ENCODE data around the gene RNF112.

Gene RNF112, protein sequence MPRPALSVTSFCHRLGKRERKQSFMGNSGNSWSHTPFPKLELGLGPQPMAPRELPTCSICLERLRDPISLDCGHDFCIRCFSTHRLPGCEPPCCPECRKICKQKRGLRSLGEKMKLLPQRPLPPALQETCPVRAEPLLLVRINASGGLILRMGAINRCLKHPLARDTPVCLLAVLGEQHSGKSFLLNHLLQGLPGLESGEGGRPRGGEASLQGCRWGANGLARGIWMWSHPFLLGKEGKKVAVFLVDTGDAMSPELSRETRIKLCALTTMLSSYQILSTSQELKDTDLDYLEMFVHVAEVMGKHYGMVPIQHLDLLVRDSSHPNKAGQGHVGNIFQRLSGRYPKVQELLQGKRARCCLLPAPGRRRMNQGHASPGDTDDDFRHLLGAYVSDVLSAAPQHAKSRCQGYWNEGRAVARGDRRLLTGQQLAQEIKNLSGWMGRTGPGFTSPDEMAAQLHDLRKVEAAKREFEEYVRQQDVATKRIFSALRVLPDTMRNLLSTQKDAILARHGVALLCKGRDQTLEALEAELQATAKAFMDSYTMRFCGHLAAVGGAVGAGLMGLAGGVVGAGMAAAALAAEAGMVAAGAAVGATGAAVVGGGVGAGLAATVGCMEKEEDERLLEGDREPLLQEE

DNA sequence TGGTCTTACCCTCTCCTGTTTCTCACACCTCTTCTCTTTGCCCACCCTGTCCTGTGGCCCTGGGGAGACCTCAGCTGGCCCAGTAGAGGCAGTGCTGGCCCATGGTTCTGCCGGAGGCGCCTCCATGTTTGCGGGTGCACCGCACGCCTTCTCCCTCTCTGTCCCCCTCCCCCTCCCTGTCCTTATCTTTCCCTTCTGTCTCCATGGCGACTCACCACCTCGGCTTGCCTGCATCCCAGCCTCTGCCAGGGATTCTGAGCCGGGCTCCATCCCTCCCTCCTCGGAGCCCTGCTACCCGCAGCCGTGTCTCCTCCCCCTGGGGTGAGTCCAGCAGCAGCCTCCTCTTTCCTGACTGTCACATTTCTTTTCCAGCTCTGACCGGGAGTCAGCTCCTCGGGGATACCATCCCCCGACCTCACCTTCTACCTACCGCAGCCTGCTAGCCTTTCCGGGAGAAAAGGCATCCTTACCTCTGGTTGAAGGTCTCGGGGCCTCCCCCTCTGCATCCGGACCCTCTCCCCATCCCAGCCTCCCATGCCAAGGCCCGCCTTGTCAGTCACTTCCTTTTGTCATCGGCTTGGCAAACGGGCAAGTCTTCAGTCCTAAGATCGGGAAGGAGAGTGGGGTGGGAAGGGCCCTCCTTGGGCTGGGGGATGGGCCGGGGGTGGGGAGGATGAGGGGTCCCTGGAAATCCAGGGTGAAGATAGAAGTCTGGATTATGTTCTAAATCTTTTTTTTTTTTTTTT, at the start of gene RNF112:
Gene RNF112, plus strand, starts transcription at position 358 of the 746 bp plus-strand sequence. Its CDS starts 177 bp downstream, at position 535.
- FAIRE-seq, result no peak

DNA sequence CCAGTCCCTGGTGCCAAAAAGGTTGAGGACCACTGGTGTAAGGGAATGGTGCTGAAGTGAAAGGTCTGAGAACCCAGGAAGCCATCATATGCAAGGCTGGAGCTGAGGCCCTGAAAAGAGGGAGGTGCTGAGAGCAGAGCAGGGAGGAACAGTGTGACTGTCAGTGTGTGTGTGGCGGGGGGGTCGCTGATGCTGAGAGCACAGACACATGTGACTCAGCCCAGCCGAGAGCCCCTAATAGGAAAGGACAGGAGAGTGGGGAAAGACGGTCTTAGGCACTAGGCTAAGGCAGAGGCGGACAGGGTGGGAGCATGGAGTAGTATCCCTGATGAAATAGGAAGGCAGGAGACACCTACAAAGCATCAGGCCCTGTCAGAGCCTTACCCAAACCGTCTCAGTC, 49.7 kb upstream of the RNF112 start:
- no peak for FAIRE-seq

DNA sequence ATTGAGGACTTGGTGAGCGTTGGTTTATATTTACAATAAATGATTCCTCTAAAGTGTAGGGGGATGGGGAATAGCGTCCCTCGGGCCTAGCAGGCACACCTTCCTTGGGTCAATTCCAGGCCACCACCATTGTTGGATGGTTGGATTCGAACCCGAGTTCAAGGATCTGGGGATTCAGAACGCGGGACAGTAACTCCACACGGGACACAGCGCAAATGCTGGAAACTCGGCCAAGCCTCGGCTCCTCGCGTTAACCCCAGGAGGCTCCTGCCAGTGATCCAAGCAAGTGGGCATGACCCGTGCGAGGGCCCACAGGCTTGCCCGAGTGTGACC, 49.1 kb upstream of the RNF112 start:
- no peak for FAIRE-seq

DNA sequence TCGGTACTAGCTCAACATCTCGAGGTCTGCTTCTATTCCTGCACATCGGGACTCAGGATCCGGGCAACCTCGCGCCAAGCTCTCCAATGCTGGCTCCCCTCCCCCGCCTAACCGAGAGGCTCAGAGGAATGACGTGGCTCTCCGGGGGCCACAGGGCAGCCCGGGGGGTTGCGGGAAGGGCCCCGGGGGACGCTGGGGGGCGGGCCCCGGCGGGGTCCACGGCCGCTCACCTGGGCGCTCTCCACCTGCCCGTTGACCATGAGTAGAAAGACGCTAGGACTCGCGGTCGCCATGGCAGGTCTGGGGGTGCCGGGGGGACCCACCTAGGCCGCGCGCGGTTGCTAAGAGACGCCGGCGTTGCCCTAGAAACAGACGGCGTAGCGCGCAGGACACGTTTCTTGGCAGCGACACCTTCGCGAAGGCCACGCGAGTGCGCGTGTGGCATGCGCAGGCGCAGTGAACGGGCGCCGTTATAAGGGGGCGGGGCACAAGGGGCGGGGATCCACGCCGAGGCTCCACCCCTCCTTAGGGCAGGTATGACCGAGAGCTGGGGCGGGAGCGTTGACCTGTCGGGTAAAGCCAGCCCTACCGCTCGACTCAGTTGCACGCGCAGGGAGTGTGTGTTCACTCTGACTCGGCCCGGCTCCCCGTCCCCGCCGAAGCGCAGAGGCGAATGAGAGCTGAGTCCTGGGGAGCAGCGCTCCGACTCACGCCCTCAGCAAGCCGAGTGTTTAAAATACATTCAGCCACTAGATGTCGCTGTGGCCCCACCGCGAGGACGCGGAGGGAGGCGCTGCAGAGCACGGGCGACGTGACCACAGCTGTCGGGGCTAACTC, 48.5 kb upstream of the RNF112 start, which contains the start of gene B9D1:
Gene B9D1, minus strand, starts transcription at position 447 of the 837 bp plus-strand sequence. Its CDS starts 154 bp downstream, at position 293.
- FAIRE-seq, result no peak

DNA sequence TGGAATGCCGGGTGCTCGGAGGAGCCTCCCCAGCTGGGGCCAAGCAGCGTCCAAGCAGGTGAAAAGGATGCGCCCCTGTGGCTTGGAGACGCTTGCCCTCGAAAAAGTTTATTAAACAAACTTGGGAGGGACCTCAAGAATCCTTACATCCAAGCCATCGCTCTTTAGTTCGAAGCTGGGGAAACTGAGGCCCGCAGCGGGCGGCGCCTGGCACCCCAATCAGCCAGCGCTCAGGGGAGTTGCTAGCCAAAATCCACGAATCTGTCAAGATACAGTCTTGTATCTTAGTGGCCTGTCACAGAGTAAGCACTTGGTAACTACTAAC, 48.0 kb upstream of the RNF112 start:
- no peak for FAIRE-seq

DNA sequence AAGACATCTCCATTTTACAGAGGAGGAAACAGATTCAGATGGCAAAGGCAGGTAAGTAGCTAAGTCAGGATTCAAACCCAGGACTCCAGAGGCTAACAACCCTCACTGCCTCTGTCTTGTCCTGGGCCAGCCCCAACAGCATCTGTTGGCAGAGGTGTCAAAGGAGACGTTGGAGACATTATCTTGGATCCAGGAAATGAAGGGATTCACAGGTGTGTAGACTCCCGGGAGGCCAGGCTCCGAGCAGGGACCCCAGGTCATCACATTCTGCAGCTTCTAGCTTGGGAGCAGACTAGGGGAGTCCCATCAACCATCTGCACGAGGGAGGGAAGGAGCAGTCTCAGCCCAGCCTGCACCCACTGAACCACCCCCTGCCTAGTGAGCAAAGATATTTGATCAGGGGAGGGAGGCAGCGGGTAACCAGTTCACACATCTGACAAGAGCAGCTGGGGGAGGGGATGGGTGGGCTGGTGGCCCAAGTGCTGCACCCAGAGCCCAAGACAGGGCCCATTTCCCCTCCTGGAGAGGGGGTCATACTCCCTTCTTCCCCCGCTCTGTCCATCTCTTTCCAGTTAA, 47.5 kb upstream of the RNF112 start:
- no peak for FAIRE-seq

DNA sequence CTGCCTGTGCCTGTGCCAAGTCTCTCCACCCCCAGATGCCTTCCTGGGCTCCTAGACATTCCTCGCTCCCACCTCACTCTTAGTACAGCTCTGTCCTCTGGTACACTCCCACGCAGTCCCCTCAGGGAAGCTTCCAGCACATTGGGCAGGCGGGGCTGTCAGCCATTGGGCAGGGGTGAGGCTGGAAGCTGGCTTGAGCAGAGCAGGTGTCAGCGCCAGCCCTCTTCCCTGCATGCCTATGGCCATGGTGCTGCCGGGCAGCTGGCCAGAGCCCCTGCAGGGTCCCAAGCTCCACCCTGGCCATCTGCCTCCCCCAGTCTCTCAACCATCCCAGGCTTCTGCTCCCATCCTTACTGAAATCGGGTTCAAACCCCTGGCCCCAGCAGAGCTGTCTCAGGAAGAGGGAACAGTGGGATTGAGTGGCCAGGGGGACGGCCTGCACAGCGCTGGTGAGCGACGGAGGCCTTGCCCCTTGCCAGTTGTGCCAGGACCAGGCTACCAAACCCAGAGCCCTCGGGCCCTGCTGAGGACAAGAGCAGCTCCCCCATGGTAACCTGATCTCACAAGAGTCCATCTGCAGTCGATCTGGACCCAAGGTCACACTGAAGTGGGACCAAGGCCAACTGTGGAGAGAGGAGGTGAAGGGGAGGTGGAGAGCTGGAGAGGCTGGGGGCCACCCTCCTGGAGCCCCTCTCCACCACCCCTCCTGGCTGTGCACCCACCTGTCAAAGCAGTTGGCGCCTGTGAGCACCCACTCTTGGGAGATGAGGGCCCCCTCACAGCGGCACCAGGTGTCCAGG, 46.1 kb upstream of the RNF112 start:
- FAIRE-seq, result no peak

DNA sequence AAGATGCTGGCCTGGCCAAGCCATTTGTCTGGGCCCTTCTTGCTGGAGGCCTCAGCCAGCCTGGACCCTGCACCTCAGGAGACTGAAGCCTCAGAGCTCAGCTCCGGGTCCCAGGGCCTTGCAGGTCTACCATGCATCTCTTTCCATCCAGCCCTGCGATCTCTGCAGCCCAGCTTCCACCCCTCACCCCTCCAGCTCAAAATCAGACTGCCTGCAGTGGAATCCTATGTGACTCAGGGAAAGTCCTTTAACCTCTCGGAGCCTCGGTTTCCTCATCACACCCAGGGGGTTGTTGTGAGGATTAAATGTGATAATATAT, 45.6 kb upstream of the RNF112 start:
- FAIRE-seq, result no peak

DNA sequence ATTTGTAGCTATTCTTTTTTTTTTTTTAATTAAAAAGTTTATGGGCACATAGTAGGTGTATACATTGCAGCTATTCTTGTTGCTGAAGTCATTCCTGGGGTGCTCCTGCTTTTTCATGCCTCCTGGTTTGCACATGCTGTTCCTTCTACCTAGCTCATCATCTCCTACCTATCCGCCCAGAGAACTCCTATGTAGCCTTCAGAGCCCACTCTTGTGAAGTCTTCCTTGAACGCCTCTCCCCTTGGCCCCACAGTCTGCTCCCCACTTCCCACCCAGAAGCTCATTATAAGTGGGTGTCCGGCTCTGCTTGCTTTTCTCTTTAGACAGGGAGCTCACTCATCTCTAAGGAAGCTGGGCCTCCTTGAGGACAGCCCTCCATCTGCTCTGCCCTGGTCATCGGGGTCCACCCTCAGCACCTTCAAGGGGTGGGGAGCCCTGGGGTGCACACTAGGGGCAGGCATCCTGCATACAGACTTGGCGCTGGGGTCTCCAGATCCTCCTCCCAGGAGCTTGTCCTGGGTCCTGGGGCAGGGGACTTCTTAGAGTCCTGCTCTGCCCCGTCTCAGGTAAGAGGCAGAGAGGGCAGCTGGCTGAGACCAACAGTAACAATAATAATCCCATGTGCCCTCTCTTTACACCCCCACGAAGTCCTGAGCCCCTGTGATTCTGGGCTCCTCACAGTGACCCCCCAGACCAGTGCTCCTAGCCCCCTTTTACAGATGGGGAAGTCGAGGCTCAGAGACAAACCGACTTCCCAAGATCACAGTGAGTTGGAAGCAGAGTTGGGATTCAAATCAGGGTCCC, 45.0 kb upstream of the RNF112 start:
- no peak for FAIRE-seq

DNA sequence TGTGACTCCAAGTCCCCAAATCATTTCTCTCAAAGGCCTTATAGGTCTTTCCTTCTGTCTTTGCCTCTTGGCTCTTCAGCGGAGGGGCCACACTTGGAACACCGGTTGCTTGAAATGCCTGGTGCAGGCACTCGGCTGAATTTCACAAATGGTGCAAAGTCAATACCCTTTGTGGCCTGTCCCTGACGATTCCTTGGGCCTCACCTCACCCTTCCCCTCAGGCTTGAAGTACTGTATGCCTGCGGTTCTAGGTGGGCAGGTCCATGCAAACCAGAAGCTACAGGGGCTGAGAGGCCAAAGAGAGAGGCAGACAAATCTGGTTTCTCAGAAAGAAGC, 44.4 kb upstream of the RNF112 start:
- no peak for FAIRE-seq

DNA sequence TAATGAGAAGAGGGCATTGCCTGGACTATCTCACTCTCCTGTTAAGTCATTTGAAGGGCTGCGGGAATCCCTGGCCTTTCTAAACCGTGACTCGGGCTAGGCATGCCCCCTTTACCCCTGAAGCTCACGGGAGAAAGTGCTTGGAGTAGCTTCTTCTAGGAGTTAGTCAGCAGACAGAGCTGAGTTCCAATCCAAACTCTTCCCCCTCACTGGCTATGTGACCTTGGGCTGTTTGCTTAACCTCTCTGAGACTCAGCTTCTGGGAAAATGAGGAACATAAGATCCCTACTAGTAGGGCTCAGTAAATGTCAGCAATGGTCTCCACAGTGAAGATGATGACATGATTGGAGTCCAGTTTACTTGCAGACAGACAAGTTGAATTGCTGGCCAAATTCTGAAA, 42.8 kb upstream of the RNF112 start:
- no peak for FAIRE-seq

DNA sequence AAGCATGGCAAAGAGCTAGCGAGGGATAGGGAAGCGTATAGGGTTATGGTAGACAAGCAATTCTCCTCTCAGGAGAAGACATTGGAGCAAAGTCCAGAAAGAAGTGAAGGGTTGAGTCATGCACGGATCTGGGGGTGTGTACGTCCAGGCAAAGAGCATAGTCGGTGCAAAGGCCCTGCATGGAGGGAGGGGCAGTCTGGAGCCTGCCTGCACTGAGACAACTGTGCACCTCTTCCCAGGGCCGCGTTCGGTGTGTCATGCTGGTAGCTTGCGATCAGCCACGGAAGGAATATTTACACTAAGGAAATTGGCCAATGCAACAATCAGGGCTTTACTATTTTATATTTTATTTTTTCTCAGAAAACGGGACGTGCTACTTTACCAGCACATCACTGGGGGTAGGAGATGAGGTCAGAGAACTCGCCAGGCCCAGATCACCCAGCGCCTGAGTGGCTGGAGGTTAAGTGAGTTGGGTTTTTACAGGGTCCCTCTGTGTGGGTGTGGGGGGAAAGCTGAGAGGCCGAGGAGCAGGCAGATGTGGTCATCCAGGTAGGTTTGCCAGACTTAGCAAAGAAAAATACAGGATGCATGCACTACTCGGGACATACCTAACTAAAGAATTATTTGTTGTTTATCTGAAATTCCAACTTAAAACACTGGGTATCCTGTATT, 41.8 kb upstream of the RNF112 start:
- no peak for FAIRE-seq

DNA sequence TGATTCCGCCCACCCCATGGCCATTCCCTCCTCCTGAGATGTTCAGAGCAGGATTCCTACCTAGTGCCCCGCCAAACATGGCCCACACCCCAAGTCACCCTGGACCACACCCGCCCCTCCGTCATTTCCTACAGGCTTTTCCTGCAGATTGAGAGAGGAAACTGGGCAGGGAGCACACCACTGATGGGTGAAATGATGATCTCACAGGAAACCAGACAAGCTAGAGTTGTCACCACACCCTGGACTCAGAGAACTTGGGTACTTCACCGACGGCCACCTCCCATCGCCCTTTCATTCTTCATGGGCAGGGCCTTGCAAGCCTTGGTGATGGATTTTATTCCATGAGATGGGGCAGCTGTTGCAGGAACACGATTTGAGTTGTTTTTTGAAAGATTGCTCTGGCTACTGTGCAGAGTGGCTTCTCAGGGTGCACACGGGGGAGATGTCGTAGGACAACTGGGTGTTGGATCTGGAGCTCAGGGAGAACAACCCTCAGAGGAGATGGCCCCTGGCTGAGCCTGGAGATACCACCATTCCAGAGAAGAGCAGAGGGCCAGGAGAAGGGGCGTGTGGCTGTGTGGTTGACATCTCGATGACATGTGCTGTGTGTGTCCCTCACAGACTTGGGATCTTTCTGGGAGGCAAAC, 41.1 kb upstream of the RNF112 start:
- no peak for FAIRE-seq

DNA sequence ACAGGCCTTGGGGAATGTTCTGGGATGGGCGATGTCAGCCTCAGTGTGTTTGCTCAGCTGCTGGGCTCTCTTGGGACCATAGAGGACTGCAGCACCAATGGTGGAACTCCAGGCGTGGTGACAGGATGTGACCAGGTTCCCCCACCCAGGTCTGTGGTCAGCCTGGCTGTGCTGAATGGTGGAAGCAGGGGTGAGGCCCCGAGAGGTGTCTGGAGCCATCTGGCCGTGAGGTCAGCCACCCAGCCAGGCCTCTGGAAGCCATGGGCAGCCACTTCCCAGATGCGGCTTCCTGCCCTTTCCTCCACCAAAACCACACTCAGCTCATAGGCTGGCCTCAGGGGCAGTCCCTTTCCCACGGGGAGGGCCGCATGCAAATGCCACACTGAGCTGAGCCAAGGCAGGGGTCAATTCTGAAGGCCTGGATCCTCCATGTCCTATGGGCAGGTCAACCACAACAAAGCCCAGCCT, 40.5 kb upstream of the RNF112 start:
- FAIRE-seq, result no peak

DNA sequence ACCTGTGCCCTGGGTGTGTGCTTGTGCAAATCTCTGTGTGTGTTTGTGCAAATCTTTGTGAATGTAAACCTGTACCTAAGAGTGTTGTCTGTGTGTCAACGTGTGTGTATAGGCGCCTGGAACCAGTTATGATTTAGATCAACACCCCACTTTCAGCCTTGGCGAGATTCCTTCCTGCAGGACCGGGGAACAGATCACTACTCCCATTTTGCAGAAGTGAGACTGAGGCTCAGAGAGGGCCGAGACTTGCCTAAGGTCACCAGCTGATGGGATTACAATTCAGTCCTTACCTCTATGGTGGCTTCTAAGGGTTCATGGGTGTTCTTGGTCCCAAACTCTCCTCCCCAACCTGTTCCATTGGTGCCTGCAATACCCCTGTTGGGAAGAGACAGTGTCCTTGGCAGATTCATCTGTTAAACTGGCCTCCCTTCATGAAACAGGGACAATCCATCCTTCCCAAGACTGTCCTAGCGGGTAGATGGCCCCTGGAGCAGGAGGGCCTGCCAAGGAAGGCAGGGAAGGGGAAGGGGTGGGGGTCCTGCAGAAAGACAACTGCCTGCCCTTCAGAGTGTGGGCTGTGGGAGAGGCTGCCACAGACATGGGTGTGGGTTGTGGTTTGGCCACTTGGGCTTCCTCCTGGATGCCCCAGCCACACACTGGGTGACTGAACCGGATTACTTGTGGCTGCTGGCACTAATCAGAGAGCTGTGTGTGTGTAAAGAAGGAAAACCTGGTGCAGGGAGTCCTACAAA, 39.6 kb upstream of the RNF112 start:
- FAIRE-seq, result no peak

DNA sequence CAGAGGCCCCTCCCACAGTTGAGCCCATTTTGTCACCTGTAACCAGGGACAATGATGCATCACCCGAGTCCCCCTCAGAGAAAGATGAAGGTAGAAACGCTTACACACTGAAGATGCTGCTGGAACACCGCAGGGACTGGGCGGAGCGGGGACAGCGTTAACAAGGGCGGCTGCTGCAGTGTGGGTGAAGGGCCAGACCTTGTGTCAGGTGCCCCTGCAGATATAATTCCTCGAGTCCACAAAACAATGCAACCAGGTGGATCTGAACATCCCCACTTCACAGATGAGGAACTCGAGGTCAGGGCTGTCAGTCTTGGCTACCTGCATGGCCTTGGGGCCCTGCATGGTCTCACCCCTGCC, 39.0 kb upstream of the RNF112 start:
- no peak for FAIRE-seq

DNA sequence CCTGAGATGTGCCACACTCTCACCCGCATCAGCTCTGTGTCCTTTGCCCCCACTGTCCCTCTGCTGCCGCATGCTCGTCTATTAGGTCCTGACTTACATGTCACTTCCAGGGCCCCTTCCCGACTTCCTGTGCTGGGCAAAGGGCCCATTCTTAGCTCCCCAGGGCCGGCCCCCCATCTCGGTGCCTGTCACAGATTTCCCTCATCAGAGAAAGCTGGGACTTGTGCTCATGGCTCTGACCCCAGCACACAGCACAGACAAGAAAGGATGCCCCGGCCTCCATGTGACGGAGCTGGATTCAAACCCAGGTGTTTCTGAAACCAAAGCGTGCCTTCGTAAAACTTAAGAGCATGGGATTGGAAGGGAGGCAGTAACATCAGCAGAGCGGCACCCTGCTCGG, 38.6 kb upstream of the RNF112 start:
- FAIRE-seq, result no peak

DNA sequence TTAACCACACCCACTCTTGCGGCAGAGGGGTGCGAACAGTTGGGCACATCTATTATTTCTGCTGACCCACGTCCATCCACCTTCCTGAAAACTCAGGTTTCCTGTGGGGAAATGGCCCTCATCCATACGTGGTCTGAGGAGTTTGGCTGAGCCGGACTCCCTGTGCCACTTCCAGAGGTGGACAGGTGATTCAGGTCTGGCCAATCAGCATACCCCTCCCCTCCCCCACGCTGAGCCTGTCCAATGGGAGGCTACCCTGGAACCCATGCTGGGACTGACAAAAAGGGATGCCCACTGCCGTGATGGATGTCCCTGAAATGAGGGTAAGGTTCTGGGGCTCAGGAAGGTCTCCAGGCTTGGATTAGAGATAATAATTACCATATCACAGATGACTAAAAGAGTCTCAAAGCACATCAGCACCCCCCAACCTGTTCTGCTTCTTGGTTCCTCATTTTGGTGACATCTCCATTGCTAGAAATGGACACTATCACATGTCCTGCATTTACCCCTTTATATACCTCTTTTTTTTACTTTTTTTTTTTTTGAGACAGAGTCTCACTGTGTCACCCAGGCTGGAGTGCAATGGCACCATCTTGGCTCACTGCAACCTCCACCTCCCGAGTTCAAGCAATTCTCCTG, 38.0 kb upstream of the RNF112 start:
- FAIRE-seq, result no peak

DNA sequence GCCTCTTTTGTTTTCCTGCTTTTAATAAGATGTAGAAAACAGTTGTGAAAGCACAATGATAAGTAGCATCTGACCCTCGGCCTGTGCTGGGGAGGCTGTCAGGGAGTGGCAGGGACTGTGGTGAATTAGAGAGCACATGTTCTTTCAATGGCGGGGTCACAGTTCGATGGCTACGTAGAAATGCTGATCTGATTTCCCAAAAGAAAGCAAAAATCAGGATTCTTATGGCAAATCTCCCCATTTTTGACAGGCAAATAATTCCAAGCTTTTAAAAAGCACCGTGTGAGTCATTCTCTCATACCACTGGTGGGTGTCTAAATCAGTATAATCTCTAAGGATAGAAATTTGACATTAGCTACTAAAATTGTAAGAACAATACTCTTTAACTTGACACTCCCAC, 36.9 kb upstream of the RNF112 start:
- FAIRE-seq, result no peak
